Head of caudate nucleus (tissue), 42 donors: ENCODE measurements around the gene SPEM2.

Experiments
- DNase-seq, 42 donors: peaks; one replicate each; pipeline versions ENCODE4 v3.0.0 to v3.0.0-alpha.2; 2020 to 2021; ENCODE audit warnings: mixed read lengths in 7 of 42
- intact Hi-C: fragments of 100-400 bp; cut with DNase I; formaldehyde crosslinking; loops from one replicate; pipeline ENCODE4 v1.15.0; 2022

SPEM2 gene

DNA sequence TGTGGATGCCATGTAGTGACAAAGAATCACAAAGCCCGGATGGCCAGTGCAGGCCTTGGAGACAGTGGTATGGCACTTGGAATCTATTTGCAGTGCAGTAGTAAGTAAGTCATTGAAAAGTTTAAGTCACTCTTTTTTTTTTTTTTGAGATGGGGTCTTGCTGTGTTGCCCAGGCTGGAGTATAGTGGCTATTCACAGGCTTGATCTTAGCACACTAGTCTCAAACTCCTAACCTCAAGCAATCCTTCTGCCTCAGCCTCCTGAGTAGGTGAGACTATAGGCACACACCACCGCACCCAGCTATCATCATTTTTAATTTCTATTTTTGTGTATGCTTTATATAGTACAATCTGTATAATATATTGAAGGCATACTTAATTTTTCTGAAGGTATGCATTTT is 26.8 kb upstream of the SPEM2 start:
- intact Hi-C loops, result no loop called here
- no peak for DNase-seq

DNA sequence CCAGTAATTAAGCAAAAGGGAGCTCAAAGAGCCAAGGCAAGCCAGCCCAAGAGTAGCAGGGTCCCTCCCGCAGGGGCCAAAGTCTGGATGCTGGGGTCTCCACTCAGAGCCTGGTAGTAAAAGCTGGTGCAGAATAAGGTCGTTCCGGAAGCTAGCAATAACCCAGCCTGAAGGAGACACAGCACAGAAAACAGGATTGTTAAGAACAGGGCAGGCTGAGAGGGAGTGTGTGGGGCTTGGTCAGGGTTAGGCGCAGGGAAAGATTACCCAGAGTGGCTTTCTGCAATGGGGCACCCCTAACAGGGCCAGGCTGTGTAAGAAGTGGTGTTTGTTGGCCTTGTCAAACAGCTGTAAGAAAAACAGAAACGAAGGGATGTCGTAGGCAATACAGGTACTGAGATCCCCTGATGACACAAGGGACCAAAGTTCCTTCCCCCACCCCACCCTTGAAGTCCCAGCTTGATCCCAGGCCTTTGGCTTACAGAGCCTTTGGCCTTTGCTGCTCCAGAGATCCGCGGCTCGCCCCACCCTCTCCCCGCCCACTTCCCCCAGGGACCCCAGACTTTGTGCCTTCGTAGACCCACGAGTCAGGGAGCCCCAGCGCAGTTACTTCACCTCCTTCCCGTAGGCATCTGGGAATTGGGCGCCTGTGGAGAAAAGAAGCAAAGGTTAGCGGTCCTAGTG is 22.2 kb upstream of the SPEM2 start:
- DNase-seq, result peak in 3 of 42 donors; percentile 11 to 38 (median 31)
- intact Hi-C loops, result no loop called here

DNA sequence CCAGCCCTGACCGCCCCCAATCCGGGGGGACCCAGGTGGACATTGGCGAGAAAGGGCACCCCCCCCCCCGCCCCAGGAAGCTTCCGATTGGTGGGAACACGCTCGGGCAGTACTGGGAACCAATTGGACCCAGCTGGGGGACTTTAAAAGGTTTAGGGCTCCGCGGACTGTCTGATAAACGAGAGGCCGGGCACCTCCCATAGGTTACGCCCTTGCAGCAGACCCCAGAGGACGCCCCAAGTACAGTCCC is 21.8 kb upstream of the SPEM2 start:
- DNase-seq, result no peak
- intact Hi-C loops, result no loop called here

DNA sequence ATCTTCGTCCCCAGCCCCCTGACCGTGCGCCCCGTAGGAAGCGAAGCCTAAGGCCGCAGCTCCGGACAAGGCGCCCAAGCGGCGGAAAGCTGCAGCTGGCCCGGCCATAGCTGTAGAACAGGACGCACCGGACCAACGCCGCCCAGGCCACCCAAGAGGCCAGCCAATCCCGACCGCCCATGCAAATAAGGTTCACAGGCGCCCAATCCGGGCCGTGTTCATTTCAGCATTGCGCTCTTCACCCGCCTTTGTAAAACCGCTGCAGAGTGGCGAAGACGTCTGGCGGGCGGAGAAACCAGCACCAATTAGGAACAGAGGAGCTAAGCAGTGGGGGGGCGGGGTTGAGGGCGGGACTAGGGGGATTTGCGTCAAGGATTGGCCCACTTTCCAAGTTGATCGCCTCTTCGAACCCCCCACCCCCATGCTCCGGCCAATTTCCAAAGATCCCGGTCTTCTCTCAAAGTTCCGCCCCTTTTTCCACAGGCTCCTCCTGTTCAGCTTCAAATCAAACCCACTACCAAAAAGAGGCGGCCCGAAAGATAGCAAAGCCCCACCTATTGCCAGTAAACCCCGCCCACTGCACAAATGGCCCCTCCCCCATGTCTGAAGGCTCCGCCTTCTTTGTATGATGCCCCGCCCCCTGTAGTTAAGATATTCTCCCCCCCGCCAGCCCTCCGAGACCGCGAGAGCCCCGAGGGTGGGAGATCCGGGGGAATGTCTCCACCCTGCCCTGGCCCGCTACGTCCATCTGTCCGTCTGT is 21.3 kb upstream of the SPEM2 start, which contains the start of gene TMEM256:
Gene TMEM256 (minus strand): TSS at position 121 of the 760 bp plus-strand sequence. CDS start 13 bp downstream, at position 108.
- intact Hi-C loops, result no loop called here
- DNase-seq, result peak; percentile 97 to 100 (median 99)

DNA sequence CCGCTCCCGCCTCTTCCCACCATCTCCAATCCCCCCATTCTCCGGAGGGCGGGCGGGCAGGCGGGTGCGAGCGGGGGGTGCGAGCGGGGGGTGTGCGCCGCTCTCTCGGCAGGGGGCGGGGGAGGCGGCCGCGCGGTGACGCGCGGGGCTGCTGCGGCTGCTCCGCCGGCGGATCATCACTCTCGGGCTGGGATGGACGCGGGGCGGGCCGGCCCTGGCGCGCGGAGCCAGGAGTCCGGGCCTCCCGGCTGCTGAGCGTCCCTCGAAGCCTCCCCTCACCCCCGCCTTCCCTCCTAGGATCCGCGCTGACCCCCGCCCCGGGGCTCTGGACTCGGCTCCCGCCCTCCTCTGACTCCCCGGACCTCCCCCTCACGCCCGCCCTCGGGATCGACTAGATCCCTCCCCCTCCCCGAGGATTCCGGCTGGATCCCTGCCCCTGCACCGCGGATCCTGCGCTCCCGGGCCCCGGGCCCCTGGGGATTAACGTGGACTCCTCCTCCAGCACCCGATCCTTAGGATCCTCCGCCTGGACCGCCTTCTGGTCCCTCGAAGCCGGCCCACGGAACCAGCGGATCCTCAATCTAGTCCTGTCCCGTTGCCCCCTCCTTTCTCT is 20.6 kb upstream of the SPEM2 start:
- peak in 13 of 42 donors; percentile 44 to 90 (median 84) for DNase-seq
- intact Hi-C loops, result no loop called here

DNA sequence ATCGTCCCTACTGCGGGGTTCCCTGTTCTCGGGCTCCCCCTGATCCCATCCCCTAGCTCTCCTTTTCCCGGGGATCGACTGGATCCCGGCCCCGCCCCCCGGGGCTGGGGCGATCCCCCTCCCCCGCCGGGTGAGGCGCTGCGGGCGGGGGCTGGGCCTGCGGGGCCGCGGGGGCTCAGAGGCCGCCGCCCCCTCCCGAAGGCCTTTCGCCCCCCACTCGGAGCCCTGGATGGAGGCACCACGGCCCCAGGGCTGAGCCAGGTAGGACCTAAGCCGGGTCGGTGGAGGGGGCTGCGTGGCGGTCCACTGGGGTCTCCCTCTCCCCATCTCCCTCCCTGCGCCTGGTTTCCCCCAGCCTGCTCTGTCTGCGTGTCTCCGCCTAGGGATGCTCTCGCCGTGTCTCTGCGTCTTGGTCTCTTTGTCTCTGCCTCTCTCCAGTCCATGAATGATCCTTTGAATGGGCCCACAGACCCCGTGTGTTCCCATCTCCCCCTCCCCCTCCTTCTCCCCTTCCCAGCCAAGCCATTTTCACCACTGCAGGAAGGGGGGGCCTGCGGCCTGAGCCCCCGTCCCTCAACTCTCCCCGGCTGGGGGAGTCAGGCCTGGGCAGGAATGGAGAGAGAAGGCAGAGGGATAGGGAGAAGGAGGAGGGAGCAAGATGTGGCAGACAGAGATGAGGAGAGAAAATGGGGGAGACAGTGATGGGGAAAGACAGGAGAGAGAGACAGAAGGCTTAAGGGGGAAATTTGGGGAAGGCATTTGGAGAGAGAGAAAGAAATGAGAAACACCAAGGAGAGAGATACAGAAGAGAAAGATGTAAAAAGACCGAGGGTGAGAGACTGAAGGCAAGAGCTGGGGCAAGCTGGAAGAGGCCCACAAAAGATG is 19.8 kb upstream of the SPEM2 start:
- intact Hi-C loops, result no loop called here
- DNase-seq, result peak in 29 of 42 donors; percentile 9 to 61 (median 38)

DNA sequence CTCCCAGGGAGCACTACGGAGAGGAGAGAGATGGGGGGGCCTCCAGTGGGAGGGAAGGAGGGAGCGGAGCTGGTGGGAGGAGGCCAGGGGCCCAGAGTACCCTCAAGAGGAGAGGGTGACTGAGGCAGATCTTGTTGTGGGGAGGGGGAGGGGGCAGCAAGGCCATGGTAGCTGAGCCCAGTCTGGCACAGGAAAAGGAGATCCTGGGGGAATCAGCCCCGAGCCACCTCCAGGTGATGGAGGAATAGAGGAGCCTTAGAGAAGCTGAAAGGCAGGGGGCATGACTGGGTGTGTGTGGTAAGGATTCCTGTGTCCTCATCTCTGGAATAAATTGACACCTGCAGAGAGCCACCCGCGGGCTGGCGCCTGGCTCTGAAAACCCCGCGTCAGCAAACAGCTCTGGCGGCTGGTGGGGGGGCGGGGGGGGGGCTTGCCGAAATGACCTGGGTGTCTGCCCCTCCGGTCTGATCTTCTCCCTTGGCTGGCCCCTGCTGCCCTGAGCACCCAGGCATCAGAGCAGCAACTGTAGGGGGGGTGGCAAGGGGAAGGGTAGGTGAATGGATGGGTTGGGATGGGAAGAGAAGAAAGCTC is 19.1 kb upstream of the SPEM2 start:
- intact Hi-C loops, result no loop called here
- DNase-seq, result peak in 8 of 42 donors; percentile 8 to 54 (median 33)

DNA sequence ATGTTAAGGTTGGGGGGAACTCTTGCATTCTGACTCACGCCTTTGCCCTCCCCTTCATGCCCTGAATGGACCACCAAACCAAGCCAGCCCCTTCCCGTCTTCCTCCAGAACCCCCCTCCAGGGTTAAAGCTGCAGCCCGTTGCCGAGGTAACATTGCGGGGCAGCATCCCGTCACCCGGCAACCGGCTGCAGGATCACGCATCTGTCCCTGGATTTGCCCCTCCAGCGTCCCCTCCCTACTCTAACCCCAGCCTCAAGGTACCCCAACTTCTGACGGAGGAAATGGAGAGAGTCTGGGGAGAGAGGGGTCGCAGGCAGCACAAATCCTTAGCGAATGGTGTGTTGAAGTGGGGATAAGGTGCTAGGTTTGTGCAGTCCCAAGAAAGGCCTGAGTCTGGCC is 18.3 kb upstream of the SPEM2 start:
- peak in 1 of 42 donors; percentile 34 for DNase-seq
- intact Hi-C loops, result no loop called here

DNA sequence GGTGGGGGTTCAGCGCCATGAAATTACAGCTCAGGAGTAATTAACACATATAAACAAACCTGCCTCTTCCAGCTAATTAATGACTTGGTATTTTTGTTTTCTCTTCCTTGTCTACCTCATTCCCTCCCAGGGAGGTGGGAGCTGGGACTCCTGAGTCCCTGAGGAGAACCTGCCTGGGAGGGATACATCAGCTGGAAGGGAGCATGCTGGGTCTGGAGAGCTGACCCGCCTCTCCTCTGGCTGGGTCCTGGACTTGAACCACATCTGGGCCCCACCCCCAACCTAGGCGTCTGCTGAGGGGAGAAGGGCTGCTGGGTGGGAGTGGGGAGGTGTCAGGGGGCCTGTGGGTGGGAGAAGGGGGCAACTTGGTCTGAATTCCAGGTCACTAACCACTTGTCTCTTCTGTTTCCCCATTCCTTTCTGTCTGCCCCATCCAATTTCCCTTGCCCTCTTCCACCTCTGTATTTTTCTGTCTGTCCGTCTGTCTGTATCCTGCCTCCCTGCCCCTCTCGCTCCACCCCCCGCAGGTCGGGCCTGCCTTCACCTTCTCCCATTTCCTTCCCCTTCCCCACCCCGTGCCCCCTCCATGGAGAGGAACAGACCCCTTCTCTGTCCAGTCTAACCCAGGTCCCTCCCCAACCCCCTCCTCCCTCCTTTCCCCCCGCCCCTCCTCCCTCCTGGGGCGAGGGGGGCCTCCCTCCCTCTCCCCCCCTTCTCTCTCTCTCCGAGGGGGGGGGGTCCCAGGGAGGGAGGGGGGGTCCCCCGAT is 17.7 kb upstream of the SPEM2 start, which contains the start of gene NLGN2:
Gene NLGN2 (plus strand): TSS at position 361 of the 767 bp plus-strand sequence. CDS start 411 bp downstream, outside the sequence.
- no peak for DNase-seq
- intact Hi-C loops, result no loop called here

DNA sequence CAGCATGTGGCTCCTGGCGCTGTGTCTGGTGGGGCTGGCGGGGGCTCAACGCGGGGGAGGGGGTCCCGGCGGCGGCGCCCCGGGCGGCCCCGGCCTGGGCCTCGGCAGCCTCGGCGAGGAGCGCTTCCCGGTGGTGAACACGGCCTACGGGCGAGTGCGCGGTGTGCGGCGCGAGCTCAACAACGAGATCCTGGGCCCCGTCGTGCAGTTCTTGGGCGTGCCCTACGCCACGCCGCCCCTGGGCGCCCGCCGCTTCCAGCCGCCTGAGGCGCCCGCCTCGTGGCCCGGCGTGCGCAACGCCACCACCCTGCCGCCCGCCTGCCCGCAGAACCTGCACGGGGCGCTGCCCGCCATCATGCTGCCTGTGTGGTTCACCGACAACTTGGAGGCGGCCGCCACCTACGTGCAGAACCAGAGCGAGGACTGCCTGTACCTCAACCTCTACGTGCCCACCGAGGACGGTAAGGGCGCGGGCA is 17.1 kb upstream of the SPEM2 start:
- DNase-seq, result peak in 6 of 42 donors; percentile 12 to 50 (median 30)
- intact Hi-C loops, result no loop called here

DNA sequence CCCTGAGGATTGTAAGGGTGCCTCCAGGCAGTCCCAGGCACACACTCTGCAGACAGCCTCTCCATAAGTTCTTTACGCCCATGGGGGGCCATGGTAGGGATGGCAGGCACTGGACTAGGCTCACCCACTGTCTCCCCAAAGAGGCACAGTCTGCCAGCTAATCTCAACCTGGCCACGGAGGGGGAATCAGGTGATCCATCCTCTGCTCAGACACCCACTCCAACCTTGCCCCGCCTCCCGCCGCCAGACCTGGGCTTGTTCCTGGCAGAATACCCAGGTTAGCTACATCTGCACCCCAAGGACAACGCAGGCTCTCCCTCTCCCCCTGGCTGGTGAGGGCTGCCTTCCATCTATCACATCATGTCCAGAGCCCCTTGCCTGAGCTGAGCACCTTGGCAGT is 16.6 kb upstream of the SPEM2 start:
- intact Hi-C loops, result no loop called here
- peak in 39 of 42 donors; percentile 34 to 89 (median 72) for DNase-seq

DNA sequence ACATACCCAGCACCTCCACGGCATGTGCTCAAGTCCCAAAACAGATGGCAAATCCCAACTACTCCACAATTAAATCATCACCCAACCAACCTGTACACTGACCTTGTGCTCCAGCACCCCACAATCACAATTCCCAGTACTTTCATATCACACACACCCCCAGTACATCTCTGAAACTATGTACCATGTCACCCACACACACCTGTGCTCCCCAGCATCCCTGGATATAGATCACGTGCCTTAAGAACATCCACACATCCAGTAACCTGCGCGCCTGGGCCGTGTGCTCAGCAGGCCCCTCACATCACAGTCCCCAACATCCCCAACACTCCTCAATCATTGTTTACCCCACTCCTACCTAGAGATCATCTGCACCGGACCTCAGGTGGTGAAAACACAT is 15.7 kb upstream of the SPEM2 start:
- intact Hi-C loops, result no loop called here
- peak in 10 of 42 donors; percentile 8 to 64 (median 46) for DNase-seq

DNA sequence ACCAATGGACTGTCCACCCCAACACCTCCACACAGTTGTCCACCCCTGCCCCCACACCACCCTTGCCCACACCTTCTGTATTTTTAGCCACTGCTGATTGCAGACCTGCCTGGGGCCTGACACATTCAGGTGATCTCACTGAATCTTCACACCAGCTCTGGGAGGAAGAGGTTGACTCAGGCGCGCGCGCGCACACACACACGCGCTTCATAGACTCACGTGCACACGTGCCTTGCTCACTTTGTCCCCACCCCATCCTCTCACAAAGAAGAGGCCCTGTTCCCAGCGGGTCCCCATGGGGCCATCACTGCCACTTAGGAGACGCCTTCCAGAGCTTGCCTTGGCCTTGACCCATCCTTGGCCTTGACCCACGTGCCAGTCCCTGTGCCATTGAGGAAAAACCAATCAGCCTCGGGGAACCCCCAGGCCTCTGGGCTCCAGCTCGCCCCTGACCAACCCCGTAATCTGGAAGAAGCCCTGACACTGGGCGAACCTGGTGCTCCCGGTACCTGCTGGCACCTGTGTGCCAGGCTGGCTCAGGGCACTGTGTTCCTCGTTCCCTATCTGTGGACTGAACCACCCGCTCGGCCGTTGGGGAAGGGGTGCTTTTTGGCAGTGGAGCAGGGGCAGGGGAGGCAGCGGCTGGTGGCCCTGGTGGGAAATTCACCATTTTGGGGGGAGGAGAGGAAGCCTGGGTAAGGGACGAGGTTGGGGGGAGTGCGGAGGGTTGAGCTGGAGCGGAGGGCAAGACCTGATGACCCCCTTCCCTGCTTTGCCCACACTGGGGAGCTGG is 14.6 kb upstream of the SPEM2 start:
- peak in 20 of 42 donors; percentile 25 to 68 (median 46) for DNase-seq
- intact Hi-C loops, result no loop called here

DNA sequence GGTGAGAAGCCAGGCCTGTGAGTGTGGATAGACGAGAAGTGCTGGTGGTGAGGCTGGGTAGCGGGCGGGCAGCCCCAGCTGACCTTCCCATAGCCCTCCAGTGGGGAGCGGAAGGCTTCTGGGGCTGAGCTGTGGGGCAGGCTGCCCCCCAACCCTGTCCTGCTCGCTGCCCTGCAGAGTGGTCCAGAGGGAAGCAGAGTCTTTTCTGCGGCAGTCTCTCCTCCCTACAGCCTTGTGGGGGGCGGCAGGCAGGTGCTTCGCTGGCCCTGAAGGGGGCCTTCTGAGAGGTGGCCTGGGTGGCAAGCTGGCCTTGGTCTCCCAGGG is 14.0 kb upstream of the SPEM2 start:
- no peak for DNase-seq
- intact Hi-C loops, result no loop called here

DNA sequence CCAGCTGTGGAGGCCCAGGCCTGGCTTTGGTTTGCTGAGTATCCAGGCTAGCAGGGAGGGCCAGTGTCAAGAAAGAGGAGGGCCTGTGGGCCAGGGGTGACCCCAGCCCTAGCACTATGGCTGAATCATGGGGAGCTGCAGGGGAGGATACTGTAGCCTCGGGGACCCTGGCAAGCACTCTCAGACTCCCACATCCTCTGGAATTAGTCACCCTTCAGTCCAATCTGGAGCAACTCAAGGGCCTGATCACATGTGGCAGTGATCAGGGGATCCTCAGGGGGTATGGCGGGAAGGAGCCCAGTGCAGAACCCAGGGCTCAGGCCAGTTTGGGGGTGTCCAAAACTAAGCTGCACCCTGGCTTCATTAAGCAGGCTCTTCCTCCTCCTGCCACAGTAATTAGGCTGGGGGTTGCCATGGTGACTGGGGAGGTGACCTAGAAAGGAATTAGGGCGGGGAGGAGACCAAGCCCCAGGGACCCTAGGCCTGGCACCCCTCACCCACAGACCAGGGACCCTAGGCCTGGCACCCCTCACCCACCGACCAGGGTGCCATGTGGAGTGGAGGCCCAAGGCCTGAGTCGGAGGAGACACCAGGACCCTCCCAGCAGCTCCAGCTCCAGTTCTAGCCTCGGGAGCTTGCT is 11.9 kb upstream of the SPEM2 start:
- intact Hi-C loops, result no loop called here
- peak in 1 of 42 donors; percentile 58 for DNase-seq

DNA sequence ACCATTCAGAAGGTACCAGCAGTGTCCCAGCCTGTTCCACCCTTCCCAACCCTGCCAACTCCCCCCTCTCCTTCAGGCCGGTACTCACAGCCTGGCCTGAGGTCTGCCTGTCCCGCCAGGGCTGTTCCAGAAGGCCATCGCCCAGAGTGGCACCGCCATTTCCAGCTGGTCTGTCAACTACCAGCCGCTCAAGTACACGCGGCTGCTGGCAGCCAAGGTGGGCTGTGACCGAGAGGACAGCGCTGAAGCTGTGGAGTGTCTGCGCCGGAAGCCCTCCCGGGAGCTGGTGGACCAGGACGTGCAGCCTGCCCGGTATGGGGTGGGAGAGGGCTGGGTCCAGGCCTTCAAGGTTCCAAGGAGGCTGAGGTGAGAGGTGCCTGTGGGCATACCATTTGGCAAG is 10.6 kb upstream of the SPEM2 start:
- intact Hi-C loops, result no loop called here

DNA sequence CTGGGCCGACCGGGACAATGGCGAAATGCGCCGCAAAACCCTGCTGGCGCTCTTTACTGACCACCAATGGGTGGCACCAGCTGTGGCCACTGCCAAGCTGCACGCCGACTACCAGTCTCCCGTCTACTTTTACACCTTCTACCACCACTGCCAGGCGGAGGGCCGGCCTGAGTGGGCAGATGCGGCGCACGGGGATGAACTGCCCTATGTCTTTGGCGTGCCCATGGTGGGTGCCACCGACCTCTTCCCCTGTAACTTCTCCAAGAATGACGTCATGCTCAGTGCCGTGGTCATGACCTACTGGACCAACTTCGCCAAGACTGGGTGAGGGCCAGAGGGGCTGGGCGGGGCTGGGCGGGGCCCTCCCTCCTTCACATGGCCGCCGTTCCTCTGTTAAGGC is 9.6 kb upstream of the SPEM2 start:
- intact Hi-C loops, result no loop called here
- DNase-seq, result no peak

More for the DNA sequence above, 10.6 kb upstream of the SPEM2 start:
- DNase-seq, result no peak
